ENCODE results near the gene WDR33. TPM values are rescaled to one million over a fixed set of nuclear protein-coding genes. Genes with fewer than 3 reads are reported as not detected.

WDR33 gene
- total RNA-seq, 4 donors from 2014 or later: 42.3 to 46.5 (median 45.1) TPM

DNA sequence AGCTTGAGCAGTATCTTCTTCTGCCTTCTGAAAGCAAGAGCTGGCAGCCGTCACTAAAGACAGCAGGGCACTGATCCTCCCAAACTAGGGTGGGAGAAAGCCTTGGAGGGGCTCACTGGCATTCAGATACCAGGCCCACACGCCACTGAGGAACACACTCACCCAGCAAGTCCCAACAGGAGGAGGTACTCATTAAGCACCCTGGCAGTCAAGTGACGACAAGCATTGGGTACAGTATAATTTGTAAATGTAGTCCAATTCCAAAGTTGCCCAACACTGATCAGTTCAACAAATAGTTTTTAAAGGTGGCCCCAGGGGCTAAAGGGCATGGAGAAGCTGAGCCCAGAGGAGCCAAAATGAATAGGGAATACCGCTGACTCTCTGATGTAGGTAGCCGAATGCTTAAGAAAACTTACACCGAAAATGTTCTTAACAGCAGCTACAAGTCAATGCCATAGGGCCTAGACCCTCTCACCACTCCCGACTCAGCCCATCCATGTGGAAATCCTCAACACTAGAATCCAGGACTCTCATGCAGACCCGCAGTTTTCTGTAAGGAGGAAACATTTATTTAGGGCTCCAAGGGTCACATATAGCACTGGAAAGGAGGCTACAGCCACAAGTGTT is 145.6 kb downstream of the WDR33 start:
- no peaks in the 10 kb centered on the region for H3K27me3 ChIP-seq
- no peak for DNase-seq (ENCODE audit: low spot score in 2 of 2)
- H3K36me3 ChIP-seq: no peaks in the 10 kb centered on the region
- H3K4me3 ChIP-seq: no peak overlapping the region
- WGBS, 2 donors: 83 to 85% methylated on average over 8 of the region's 8 CpGs
- H3K9me3 ChIP-seq: peaks cover 0 to 7% (median 0%) of the 10 kb centered on the region in 4 donors
- peak overlapping the region; percentile 64 to 92 (median 84) for H3K27ac ChIP-seq
- peaks cover 0 to 55% (median 33%) of the 10 kb centered on the region in 4 donors for H3K4me1 ChIP-seq
- TF ChIP-seq POLR2A (IDR thresholded peaks at IDR 0.05) (no peak), EP300 (IDR thresholded peaks at IDR 0.05) (no peak), CTCF (IDR thresholded peaks at IDR 0.05) (no peak)

DNA sequence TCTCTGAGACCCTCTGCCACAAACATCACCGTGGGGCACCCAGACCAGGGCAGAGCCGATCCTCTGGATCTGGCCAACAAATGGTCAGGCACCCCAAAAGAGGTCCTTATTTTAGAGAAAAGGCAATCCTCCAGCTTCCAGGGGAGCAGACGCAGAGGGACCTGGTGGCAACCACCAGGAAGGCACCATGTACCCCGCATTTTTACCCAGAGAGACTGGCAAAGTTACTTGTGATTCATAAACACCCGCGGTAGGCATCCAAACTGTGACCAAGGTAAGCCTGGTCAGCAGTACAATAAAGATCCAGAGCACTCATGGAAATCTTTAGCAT is 146.1 kb downstream of the WDR33 start:
- Histone ChIP-seq H3K36me3 (no peaks in the 10 kb centered on the region), H3K9me3 (peaks cover 0 to 7% (median 0%) of the 10 kb centered on the region in 4 donors), H3K4me3 (peak overlapping the region in 3 of 4 donors; percentile 15 to 50 (median 38)), H3K27me3 (no peaks in the 10 kb centered on the region), H3K27ac (peak overlapping the region; percentile 64 to 92 (median 84)), H3K4me1 (peaks cover 0 to 59% (median 35%) of the 10 kb centered on the region in 4 donors)
- no peak for TF ChIP-seq EP300 (IDR thresholded peaks at IDR 0.05)
- TF ChIP-seq POLR2A (IDR thresholded peaks at IDR 0.05): no peak
- TF ChIP-seq CTCF (IDR thresholded peaks at IDR 0.05): no peak
- DNase-seq (ENCODE audit: low spot score in 2 of 2): no peak
- WGBS, 2 donors: 75% methylated on average over 6 of the region's 6 CpGs

- Histone ChIP-seq H3K27me3 (no peaks in the 10 kb centered on the region), H3K9me3 (peaks cover 0 to 7% (median 0%) of the 10 kb centered on the region in 4 donors), H3K4me3 (peak overlapping the region; percentile 15 to 50 (median 29)), H3K4me1 (peaks cover 0 to 64% (median 38%) of the 10 kb centered on the region in 4 donors), H3K36me3 (no peaks in the 10 kb centered on the region), H3K27ac (peak overlapping the region; percentile 64 to 92 (median 84))
- no peak for DNase-seq (ENCODE audit: low spot score in 2 of 2)
- TF ChIP-seq POLR2A (IDR thresholded peaks at IDR 0.05) (peak in 1 of 2 donors; percentile 41), CTCF (IDR thresholded peaks at IDR 0.05) (no peak), EP300 (IDR thresholded peaks at IDR 0.05) (peak in 1 of 2 donors; percentile 68)
- WGBS, 2 donors: 9 to 55% methylated on average over 10 to 49 of the region's 69 CpGs
Measured at GRCh38 chr2:127664065-127664894, 146.7 kb downstream of the WDR33 start.

GRCh38 chr2:127663566-127664064 is 147.4 kb downstream of the WDR33 start:
- Histone ChIP-seq H3K36me3 (no peaks in the 10 kb centered on the region), H3K4me3 (peak overlapping the region; percentile 15 to 50 (median 29)), H3K9me3 (peaks cover 0 to 7% (median 0%) of the 10 kb centered on the region in 4 donors), H3K27me3 (no peaks in the 10 kb centered on the region), H3K27ac (peak overlapping the region; percentile 64 to 92 (median 84)), H3K4me1 (peaks cover 0 to 71% (median 43%) of the 10 kb centered on the region in 4 donors)
- 51 to 58% methylated on average over 6 of the region's 6 CpGs for WGBS, 2 donors
- TF ChIP-seq EP300 (IDR thresholded peaks at IDR 0.05): no peak
- TF ChIP-seq CTCF (IDR thresholded peaks at IDR 0.05): no peak
- no peak for TF ChIP-seq POLR2A (IDR thresholded peaks at IDR 0.05)
- DNase-seq (ENCODE audit: low spot score in 2 of 2): no peak

Data from tibial nerve (tissue), 4 donors.